GM21529 (cell line): ENCODE data around the gene AFF2.
"Not testable (repeated sequence)": the region's sequence is repeated elsewhere in the genome, so short reads cannot be mapped to it uniquely, and the experiment has no call there.

Experiments
- ATAC-seq: cut with Tn5 transposase; IDR thresholded peaks from one replicate; pipeline ENCODE4 v1.9.1; 2021; ENCODE audit not compliant: unreplicated experiment

Gene AFF2

GRCh38 chrX:148823986-148824385 is 323.6 kb downstream of the AFF2 start:
- ATAC-seq = no peak

GRCh38 chrX:148825696-148826095 is 325.3 kb downstream of the AFF2 start:
- ATAC-seq = no peak

GRCh38 chrX:148836741-148837140 is 336.3 kb downstream of the AFF2 start:
- no peak for ATAC-seq

- no peak for ATAC-seq
Measured at GRCh38 chrX:148850631-148851030, 350.2 kb downstream of the AFF2 start.

GRCh38 chrX:148854306-148854705 is 353.9 kb downstream of the AFF2 start:
- no peak for ATAC-seq

GRCh38 chrX:148856505-148856904 is 356.1 kb downstream of the AFF2 start:
- no peak for ATAC-seq

- ATAC-seq = no peak
Measured at GRCh38 chrX:148865277-148866210, 365.1 kb downstream of the AFF2 start.

GRCh38 chrX:148867596-148867995 is 367.2 kb downstream of the AFF2 start:
- no peak for ATAC-seq

GRCh38 chrX:148871422-148872160 is 371.2 kb downstream of the AFF2 start:
- ATAC-seq = no peak

- ATAC-seq = no peak
Measured at GRCh38 chrX:148872161-148872535, 371.7 kb downstream of the AFF2 start.

GRCh38 chrX:148872881-148873280 is 372.5 kb downstream of the AFF2 start:
- no peak for ATAC-seq

GRCh38 chrX:148874636-148875246 is 374.3 kb downstream of the AFF2 start:
- no peak for ATAC-seq

- no peak for ATAC-seq
Measured at GRCh38 chrX:148878371-148878770, 378.0 kb downstream of the AFF2 start.

GRCh38 chrX:148885203-148885602 is 384.8 kb downstream of the AFF2 start:
- no peak for ATAC-seq

- no peak for ATAC-seq
Measured at GRCh38 chrX:148893395-148893794, 393.0 kb downstream of the AFF2 start.

GRCh38 chrX:148902581-148902980 is 402.2 kb downstream of the AFF2 start:
- no peak for ATAC-seq

GRCh38 chrX:148903176-148903575 is 402.8 kb downstream of the AFF2 start:
- no peak for ATAC-seq

- ATAC-seq = no peak
Measured at GRCh38 chrX:148904421-148905111, 404.1 kb downstream of the AFF2 start.

- no peak for ATAC-seq
Measured at GRCh38 chrX:148905400-148905799, 405.0 kb downstream of the AFF2 start.

- not testable (repeated sequence) for ATAC-seq
Measured at GRCh38 chrX:148906628-148907027, 406.2 kb downstream of the AFF2 start.

GRCh38 chrX:148909758-148910157 is 409.3 kb downstream of the AFF2 start:
- no peak for ATAC-seq
